Measurements from ENCODE around the gene UGT1A6.

GRCh38 chr2:233794128-233794658, 101.5 kb downstream of the UGT1A6 start:
- TF ChIP-seq CTCF (IDR thresholded peaks at IDR 0.05; ENCODE audit: low read length): no peak
- no peak for TF ChIP-seq EZH2phosphoT487 (IDR thresholded peaks at IDR 0.05; ENCODE audit: low read length)
- no peak for TF ChIP-seq EZH2 (optimal IDR thresholded peaks at IDR 0.05; ENCODE audit: low read depth, low read length)

All from MM.1S (cell line).